Epithelial cell of esophagus (primary cell): ENCODE results near the gene SCAI.

Experiments
- DNase-seq: peaks from one replicate; pipeline ENCODE4 v3.0.0; 2010; ENCODE audit warnings: low read depth
- H3K4me3 ChIP-seq: 2 replicates; pipeline ENCODE4 v1.5.1; 2011; ENCODE audit warnings: mild to moderate bottlenecking, low read length, control low read depth
- CTCF ChIP-seq: IDR thresholded peaks from 2 replicates; pipeline ENCODE4 v1.5.1; 2011; ENCODE audit warnings: low read depth, mild to moderate bottlenecking, low read length, control low read depth, inconsistent platforms; ENCODE audit not compliant: insufficient read depth; ENCODE audit errors: missing control alignments

Gene SCAI

GRCh38 chr9:124950050-124950718 lies 193.1 kb downstream of the SCAI start:
- H3K4me3 ChIP-seq, result no peak overlapping the region
- DNase-seq, result no peak
- no peak for TF ChIP-seq CTCF

- no peak for TF ChIP-seq CTCF
- DNase-seq, result no peak
- no peak overlapping the region for H3K4me3 ChIP-seq
Observed at GRCh38 chr9:124949387-124949786, 193.9 kb downstream of the SCAI start.

- no peak for TF ChIP-seq CTCF
- H3K4me3 ChIP-seq, result no peak overlapping the region
- DNase-seq, result no peak
Observed at GRCh38 chr9:124947727-124948391, 195.5 kb downstream of the SCAI start.

- no peak for DNase-seq
- TF ChIP-seq CTCF, result no peak
Observed at GRCh38 chr9:124946167-124946566, 197.2 kb downstream of the SCAI start.

GRCh38 chr9:124941679-124942561 lies 201.4 kb downstream of the SCAI start:
- no peak for DNase-seq
- no peak for TF ChIP-seq CTCF
- H3K4me3 ChIP-seq, result peak overlapping the region; percentile 82

More at GRCh38 chr9:124946167-124946566, 197.2 kb downstream of the SCAI start:
- H3K4me3 ChIP-seq, result no peak overlapping the region

GRCh38 chr9:124940894-124941678 lies 202.2 kb downstream of the SCAI start, which contains the start of gene GOLGA1:
Gene GOLGA1 (minus strand): TSS chr9:124941083. CDS start chr9:124938711, 2,372 bp downstream.
- no peak for TF ChIP-seq CTCF
- peak within 1 kb of the TSS; percentile 82 for H3K4me3 ChIP-seq
- peak; percentile 95 for DNase-seq
